ENCODE results near the gene KLHL14.
A peak's percentile ranks its signal among the peaks of the same experiment; 100 is the strongest.

Gene KLHL14

DNA sequence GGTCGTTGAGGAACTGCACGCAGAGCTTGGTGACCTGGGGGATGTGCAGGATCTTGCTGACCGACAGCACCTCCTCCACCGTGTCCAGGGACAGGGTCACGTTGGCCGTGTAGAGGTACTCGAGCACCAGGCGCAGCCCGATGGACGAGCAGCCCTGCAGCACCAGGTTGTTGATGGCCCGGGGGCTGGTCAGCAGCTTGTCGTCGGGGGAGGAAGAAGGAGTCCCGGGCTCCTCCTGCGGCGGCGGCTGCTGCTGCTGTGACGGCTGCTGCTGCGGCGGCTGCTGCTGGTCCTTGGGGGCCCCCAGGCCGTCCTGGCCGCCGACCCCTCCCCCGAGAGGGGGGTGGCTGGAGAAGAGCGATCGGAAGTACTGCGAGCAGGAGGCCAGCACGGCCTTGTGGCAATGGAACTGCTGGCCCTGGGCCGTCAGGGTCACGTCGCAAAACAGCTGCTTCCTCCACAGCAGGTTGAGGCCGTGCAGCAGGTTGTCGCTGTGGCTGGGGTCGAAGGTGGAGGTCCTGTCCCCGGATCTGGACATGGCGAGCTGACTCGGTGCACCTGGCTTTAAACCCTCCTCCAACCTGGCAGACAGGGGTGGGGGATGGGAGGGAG, 2.7 kb downstream of the KLHL14 start:
- H3K4me3 ChIP-seq (ENCODE audit: low read length), result peak overlapping the region; percentile 37
- WGBS (ENCODE audit: insufficient coverage, insufficient read length), result no CpG with 5 or more reads among the region's 37 CpGs
- no peaks in the 10 kb centered on the region for H3K9me3 ChIP-seq (ENCODE audit: control insufficient read depth, insufficient read depth, low read length)
- H3K27ac ChIP-seq (ENCODE audit: low read length), result no peak overlapping the region
- H3K36me3 ChIP-seq (ENCODE audit: control insufficient read depth, insufficient read depth, low read length), result no peaks in the 10 kb centered on the region
- DNase-seq (ENCODE audit: low read depth, low spot score), result no peak
- H3K4me1 ChIP-seq (ENCODE audit: control insufficient read depth, insufficient read depth, low read length), result peaks cover 2% of the 10 kb centered on the region; the same call in 1 of the 2 replicates
- peaks cover 26% of the 10 kb centered on the region for H3K27me3 ChIP-seq (ENCODE audit: control insufficient read depth, insufficient read depth, low read length)

DNA sequence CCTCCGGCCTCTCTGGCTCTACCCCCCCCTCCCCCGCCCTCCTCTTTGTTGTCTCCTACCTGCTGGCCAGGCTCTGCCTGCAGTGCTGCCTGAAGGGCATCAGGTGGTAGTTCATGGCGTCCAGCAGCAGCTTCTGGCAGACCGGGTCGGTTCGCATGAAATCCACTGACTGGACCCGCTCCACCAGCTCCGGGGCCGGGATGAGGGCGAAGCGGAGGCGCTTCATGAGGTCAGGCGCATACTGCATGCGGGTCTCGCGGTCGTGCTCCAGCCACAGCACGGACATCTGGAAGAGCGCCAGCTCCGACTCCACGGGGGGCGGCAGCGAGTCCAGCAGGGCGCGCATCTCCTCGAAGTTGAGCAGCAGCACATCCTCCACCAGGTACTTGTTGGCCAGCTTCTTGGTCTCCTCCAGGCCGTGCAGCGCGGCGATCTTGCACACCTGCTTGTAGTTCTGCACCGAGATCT, 3.2 kb downstream of the KLHL14 start:
- WGBS (ENCODE audit: insufficient coverage, insufficient read length), result no CpG with 5 or more reads among the region's 31 CpGs
- peaks cover 2% of the 10 kb centered on the region; the same call in 1 of the 2 replicates for H3K4me1 ChIP-seq (ENCODE audit: control insufficient read depth, insufficient read depth, low read length)
- no peaks in the 10 kb centered on the region for H3K36me3 ChIP-seq (ENCODE audit: control insufficient read depth, insufficient read depth, low read length)
- peak overlapping the region; percentile 37 for H3K4me3 ChIP-seq (ENCODE audit: low read length)
- no peaks in the 10 kb centered on the region for H3K9me3 ChIP-seq (ENCODE audit: control insufficient read depth, insufficient read depth, low read length)
- H3K27me3 ChIP-seq (ENCODE audit: control insufficient read depth, insufficient read depth, low read length), result peaks cover 26% of the 10 kb centered on the region
- no peak overlapping the region for H3K27ac ChIP-seq (ENCODE audit: low read length)
- no peak for DNase-seq (ENCODE audit: low read depth, low spot score)

DNA sequence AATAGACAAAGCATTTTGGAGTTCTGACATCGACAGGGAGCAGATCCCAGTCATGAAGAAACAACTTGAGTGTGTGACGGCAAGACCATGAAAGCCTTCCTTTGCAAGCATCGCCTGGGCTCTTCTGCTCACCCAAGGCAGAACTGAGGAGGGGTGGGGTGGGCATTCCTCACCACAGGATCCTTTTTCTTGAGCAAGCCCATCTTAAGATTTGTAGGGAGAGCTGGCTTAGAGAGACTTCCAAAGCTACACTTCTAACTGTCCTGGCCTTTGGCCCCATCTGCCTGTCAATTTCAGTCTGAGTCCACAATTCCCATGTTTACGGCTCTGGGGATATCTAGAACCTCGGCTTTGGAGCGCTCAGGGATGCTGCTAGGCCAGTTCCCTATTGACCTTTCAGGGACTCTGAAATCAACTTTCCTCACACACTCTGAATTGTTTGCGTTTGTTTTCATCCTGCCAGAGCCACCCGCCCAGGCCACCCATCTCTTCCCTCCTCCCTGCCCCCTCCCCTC, 3.7 kb downstream of the KLHL14 start:
- Histone ChIP-seq H3K4me3 (ENCODE audit: low read length) (peak overlapping the region; percentile 13; the same call in 1 of the 2 replicates), H3K36me3 (ENCODE audit: control insufficient read depth, insufficient read depth, low read length) (no peaks in the 10 kb centered on the region), H3K27me3 (ENCODE audit: control insufficient read depth, insufficient read depth, low read length) (peaks cover 26% of the 10 kb centered on the region), H3K4me1 (ENCODE audit: control insufficient read depth, insufficient read depth, low read length) (peaks cover 2% of the 10 kb centered on the region; the same call in 1 of the 2 replicates), H3K9me3 (ENCODE audit: control insufficient read depth, insufficient read depth, low read length) (no peaks in the 10 kb centered on the region), H3K27ac (ENCODE audit: low read length) (no peak overlapping the region)
- WGBS (ENCODE audit: insufficient coverage, insufficient read length), result no CpG with 5 or more reads among the region's 8 CpGs
- DNase-seq (ENCODE audit: low read depth, low spot score), result no peak

DNA sequence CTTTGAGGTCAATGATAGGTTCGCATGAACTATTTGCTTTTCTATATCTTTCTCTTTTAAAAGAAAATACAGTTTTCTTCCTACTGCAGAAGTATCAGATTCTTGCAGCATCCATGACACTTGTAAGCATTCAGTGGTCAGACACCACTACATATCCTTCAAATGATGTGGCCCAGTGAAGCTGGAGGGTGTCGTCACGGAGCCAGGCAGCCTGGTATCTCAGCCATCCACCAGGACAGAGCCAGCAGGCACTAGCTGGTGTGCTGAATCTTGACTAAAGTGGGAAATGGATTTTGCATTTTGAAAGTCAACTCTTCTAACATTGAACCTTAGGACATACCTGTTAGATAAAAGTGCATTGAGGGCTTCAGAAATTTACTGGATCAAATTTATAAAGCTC, 5.4 kb downstream of the KLHL14 start:
- no peak for DNase-seq (ENCODE audit: low read depth, low spot score)
- Histone ChIP-seq H3K36me3 (ENCODE audit: control insufficient read depth, insufficient read depth, low read length) (no peaks in the 10 kb centered on the region), H3K4me3 (ENCODE audit: low read length) (no peak overlapping the region), H3K9me3 (ENCODE audit: control insufficient read depth, insufficient read depth, low read length) (no peaks in the 10 kb centered on the region), H3K27me3 (ENCODE audit: control insufficient read depth, insufficient read depth, low read length) (peaks cover 14% of the 10 kb centered on the region; the same call in 1 of the 2 replicates), H3K4me1 (ENCODE audit: control insufficient read depth, insufficient read depth, low read length) (peaks cover 2% of the 10 kb centered on the region; the same call in 1 of the 2 replicates), H3K27ac (ENCODE audit: low read length) (no peak overlapping the region)
- WGBS (ENCODE audit: insufficient coverage, insufficient read length), result no CpG with 5 or more reads among the region's 3 CpGs

DNA sequence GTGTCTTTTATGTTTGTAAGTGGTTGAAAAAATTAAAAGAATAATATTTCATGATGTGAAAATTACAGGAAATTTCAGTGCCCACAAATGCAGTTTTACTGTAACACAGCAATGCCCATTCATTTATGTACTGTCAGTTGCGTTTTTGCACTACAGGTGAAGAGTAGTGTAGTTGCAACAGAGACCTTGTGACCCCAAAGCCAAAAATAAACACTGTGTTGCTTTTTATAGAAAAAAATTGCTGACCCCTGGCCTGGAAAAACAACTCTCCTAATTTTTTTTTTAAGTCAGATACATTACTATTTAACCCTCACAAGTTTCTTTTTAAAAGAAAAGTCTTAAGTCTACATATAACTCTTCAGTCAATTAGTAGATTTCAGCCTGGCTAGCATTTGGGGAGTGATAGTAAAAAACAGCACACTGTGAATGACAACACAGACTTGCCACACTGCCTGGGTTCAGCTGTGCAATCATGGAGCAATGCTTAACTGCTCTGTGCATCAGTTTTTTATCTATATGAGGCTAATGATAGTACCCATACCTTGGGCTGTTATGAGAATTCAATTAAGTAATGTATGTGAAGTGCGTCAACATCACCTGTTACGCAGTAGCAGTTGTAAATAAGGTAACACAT, 8.1 kb downstream of the KLHL14 start:
- Histone ChIP-seq H3K4me3 (ENCODE audit: low read length) (no peak overlapping the region), H3K36me3 (ENCODE audit: control insufficient read depth, insufficient read depth, low read length) (no peaks in the 10 kb centered on the region), H3K9me3 (ENCODE audit: control insufficient read depth, insufficient read depth, low read length) (no peaks in the 10 kb centered on the region), H3K27me3 (ENCODE audit: control insufficient read depth, insufficient read depth, low read length) (peaks cover 7% of the 10 kb centered on the region; the same call in 1 of the 2 replicates), H3K27ac (ENCODE audit: low read length) (no peak overlapping the region), H3K4me1 (ENCODE audit: control insufficient read depth, insufficient read depth, low read length) (peaks cover 2% of the 10 kb centered on the region; the same call in 1 of the 2 replicates)
- no CpG with 5 or more reads among the region's 3 CpGs for WGBS (ENCODE audit: insufficient coverage, insufficient read length)
- no peak for DNase-seq (ENCODE audit: low read depth, low spot score)

DNA sequence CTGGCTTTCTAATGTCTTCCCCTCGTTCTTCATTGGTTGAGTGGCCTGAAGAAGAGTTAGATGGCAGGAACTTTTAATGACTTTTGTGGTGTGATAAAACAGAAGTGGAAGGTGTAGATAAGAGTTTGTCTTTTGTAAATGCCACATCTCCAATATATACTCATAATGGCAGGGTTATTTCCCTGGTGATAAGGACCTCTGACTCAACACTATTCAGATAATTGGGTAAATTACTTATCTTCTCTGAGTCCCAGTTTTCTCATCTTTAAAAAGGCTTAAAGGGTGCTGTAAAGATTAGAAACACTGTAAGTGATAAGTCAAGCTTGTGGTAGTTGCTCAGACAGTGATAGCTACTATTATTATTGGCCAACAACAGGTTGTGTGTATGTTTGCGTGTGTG, 9.5 kb downstream of the KLHL14 start:
- DNase-seq (ENCODE audit: low read depth, low spot score), result no peak
- Histone ChIP-seq H3K27ac (ENCODE audit: low read length) (no peak overlapping the region), H3K9me3 (ENCODE audit: control insufficient read depth, insufficient read depth, low read length) (no peaks in the 10 kb centered on the region), H3K27me3 (ENCODE audit: control insufficient read depth, insufficient read depth, low read length) (no peaks in the 10 kb centered on the region), H3K4me1 (ENCODE audit: control insufficient read depth, insufficient read depth, low read length) (no peaks in the 10 kb centered on the region), H3K4me3 (ENCODE audit: low read length) (no peak overlapping the region), H3K36me3 (ENCODE audit: control insufficient read depth, insufficient read depth, low read length) (no peaks in the 10 kb centered on the region)
- no CpG with 5 or more reads among the region's 2 CpGs for WGBS (ENCODE audit: insufficient coverage, insufficient read length)

DNA sequence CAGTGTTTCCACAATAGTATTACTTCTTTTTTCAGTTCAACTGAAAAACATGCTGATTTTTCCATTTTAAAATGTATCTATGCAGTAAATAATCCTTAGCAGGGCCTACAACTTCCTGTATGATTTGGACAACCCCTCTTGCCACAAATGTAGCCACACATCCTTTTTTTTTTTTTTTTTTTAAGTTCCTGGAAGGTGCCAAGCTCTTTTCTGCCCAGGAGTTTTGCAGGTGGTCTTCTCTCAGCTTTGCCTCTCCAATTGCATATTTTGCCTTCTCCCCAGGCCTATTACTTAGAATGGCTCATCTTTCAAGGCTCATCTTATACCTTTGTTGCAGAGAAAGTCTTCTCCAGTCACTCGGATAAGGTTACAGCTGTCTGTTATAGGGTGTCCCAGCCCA, 11.6 kb downstream of the KLHL14 start:
- no peaks in the 10 kb centered on the region for H3K9me3 ChIP-seq (ENCODE audit: control insufficient read depth, insufficient read depth, low read length)
- DNase-seq (ENCODE audit: low read depth, low spot score), result no peak
- WGBS (ENCODE audit: insufficient coverage, insufficient read length), result no CpG with 5 or more reads among the region's 1 CpG
- no peak overlapping the region for H3K4me3 ChIP-seq (ENCODE audit: low read length)
- 0 out of 2 replicates have a peak, but pooled peaks cover 2% of the 10 kb centered on the region for H3K4me1 ChIP-seq (ENCODE audit: control insufficient read depth, insufficient read depth, low read length)
- no peaks in the 10 kb centered on the region for H3K36me3 ChIP-seq (ENCODE audit: control insufficient read depth, insufficient read depth, low read length)
- no peak overlapping the region for H3K27ac ChIP-seq (ENCODE audit: low read length)
- no peaks in the 10 kb centered on the region for H3K27me3 ChIP-seq (ENCODE audit: control insufficient read depth, insufficient read depth, low read length)

DNA sequence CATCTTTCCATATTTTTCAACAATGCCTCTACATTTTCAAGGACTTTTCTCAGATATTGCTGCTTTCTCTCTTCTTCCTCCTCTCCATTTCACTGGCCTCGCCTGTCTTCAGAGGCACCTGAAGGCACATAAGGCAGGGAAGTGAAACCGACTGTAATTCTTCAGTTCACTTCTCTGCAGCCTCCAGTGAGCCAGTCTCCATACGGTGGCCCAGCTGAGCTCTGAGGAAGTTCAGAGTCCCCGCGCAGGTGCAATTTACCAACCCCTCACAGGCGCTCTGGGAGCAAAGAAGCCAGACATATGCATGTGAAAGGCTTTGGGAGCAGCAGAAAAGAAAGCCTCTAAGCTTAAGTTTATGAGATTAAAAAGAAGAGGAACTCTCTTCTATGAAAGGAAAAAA, 12.4 kb downstream of the KLHL14 start:
- no peak overlapping the region for H3K27ac ChIP-seq (ENCODE audit: low read length)
- H3K9me3 ChIP-seq (ENCODE audit: control insufficient read depth, insufficient read depth, low read length), result no peaks in the 10 kb centered on the region
- H3K27me3 ChIP-seq (ENCODE audit: control insufficient read depth, insufficient read depth, low read length), result no peaks in the 10 kb centered on the region
- no peaks in the 10 kb centered on the region for H3K36me3 ChIP-seq (ENCODE audit: control insufficient read depth, insufficient read depth, low read length)
- no peak for DNase-seq (ENCODE audit: low read depth, low spot score)
- no peak overlapping the region for H3K4me3 ChIP-seq (ENCODE audit: low read length)
- no CpG with 5 or more reads among the region's 6 CpGs for WGBS (ENCODE audit: insufficient coverage, insufficient read length)
- 0 out of 2 replicates have a peak, but pooled peaks cover 2% of the 10 kb centered on the region for H3K4me1 ChIP-seq (ENCODE audit: control insufficient read depth, insufficient read depth, low read length)

DNA sequence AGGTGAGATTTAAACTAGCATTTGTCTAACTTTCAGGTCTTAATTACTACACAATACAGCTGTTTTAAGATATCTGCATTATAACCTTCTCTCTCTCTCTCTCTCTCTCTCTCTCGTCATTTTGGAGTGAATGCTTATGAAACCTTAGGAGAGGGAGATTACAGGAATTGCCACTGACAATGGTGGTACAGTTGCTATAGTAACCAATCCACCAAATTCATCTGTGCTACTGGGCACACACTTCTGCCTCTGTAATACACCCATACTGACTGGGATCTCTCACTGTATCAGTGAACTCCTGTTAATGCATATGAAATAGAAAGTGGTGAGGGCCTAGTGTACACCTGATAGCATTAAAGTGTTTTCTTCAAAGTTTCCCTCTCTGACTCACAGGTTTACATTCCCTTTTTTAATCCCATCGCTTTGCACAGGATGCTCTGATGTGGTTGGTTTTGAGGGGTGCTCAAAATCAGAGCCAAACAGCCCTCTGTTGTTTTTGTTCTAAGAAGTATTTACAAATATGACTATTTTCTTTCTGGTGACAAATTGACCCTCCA, 13.1 kb downstream of the KLHL14 start:
- Histone ChIP-seq H3K27me3 (ENCODE audit: control insufficient read depth, insufficient read depth, low read length) (no peaks in the 10 kb centered on the region), H3K9me3 (ENCODE audit: control insufficient read depth, insufficient read depth, low read length) (no peaks in the 10 kb centered on the region), H3K36me3 (ENCODE audit: control insufficient read depth, insufficient read depth, low read length) (no peaks in the 10 kb centered on the region), H3K27ac (ENCODE audit: low read length) (no peak overlapping the region), H3K4me1 (ENCODE audit: control insufficient read depth, insufficient read depth, low read length) (0 out of 2 replicates have a peak, but pooled peaks cover 2% of the 10 kb centered on the region), H3K4me3 (ENCODE audit: low read length) (no peak overlapping the region)
- no CpG with 5 or more reads among the region's 2 CpGs for WGBS (ENCODE audit: insufficient coverage, insufficient read length)
- DNase-seq (ENCODE audit: low read depth, low spot score), result no peak

DNA sequence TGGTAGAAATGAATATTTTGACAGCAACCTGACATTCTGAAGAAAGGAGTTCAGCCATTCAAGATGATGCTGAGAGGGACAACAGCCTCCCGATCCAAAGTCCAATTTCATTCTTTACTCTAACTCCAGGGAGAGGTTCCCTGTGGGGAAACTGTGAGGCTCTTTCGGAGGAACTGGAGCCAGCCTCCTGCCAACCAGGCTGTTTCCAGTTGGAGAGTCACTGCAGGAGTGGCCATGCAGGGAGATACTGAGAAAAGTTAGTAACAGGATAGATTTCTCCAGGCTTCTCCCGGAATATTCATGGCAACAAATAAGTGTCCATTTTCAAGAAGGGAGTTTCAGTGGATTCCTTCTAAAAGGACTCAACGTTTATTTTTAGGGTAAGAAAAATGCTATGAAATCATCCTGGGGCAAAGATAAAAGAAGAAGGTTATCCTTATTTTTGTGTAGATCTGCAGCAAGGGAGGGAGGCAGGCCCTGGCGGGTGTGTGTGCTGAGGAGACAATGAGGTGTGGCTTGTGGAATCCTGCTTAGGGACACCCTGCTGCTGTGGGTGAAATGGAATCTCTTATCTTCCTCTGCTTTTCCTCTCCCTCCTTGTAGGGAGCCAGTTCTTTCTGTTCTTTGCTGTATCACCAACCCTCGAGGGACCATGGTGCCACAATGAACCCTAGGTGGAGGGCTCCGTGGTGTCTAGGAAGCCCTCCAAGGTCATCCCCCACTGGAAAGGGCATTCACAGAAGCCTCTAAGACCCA, 18.1 kb downstream of the KLHL14 start:
- Histone ChIP-seq H3K27ac (ENCODE audit: low read length) (no peak overlapping the region), H3K36me3 (ENCODE audit: control insufficient read depth, insufficient read depth, low read length) (no peaks in the 10 kb centered on the region), H3K4me1 (ENCODE audit: control insufficient read depth, insufficient read depth, low read length) (0 out of 2 replicates have a peak, but pooled peaks cover 3% of the 10 kb centered on the region), H3K9me3 (ENCODE audit: control insufficient read depth, insufficient read depth, low read length) (no peaks in the 10 kb centered on the region), H3K27me3 (ENCODE audit: control insufficient read depth, insufficient read depth, low read length) (no peaks in the 10 kb centered on the region), H3K4me3 (ENCODE audit: low read length) (no peak overlapping the region)
- no peak for DNase-seq (ENCODE audit: low read depth, low spot score)
- no CpG with 5 or more reads among the region's 7 CpGs for WGBS (ENCODE audit: insufficient coverage, insufficient read length)

Data from iPS DF 6.9 (cell line).